Activated CD4-positive, alpha-beta T cell treated with anti-CD3 and anti-CD28 coated beads, Interleukin-2, amount 10 ng/mL, durations not matched to agents 7 days and 5 days (primary cell): Measurements from ENCODE around the gene KAT2B. TPM values are rescaled to one million over a fixed set of nuclear protein-coding genes. Genes with fewer than 3 reads are reported as not detected.
"Not testable (repeated sequence)": the region's sequence is repeated elsewhere in the genome, so short reads cannot be mapped to it uniquely, and the experiment has no call there.

Source experiments
- CTCF ChIA-PET: fragments of 350-600 bp; sonication (Branson Sonifier 250); formaldehyde crosslinking; loops from one replicate; lab custom pipeline; 2021; ENCODE audit warnings: antibody characterized with exemption; lab: Charles Lee
- POLR2A ChIA-PET: fragments of 350-600 bp; sonication (Branson Sonifier 250); formaldehyde crosslinking; loops from one replicate; lab custom pipeline; 2021; ENCODE audit warnings: antibody characterized with exemption; lab: Charles Lee
- DNase-seq: peaks from one replicate; pipeline ENCODE4 v3.0.0-alpha.2; 2020
- H3K27ac Mint-ChIP-seq: one replicate; pipeline ENCODE4 v1.8.0; 2021; ENCODE audit warnings: mild to moderate bottlenecking, moderate library complexity, mixed read lengths
- H3K27me3 Mint-ChIP-seq: one replicate; pipeline ENCODE4 v1.8.0; 2021; ENCODE audit warnings: mixed read lengths
- H3K36me3 Mint-ChIP-seq: one replicate; pipeline ENCODE4 v1.8.0; 2021; ENCODE audit warnings: low read depth, mixed read lengths
- H3K4me1 Mint-ChIP-seq: one replicate; pipeline ENCODE4 v1.8.0; 2021; ENCODE audit warnings: mixed read lengths
- H3K4me3 Mint-ChIP-seq: one replicate; pipeline ENCODE4 v1.8.0; 2021; ENCODE audit warnings: mild to moderate bottlenecking, moderate library complexity, mixed read lengths
- H3K9me3 Mint-ChIP-seq: one replicate; pipeline ENCODE4 v1.8.0; 2021; ENCODE audit warnings: mixed read lengths
- total RNA-seq, 2 experiments: library from RNA; stranded (reverse); gene quantifications; one replicate each; pipeline ENCODE4 v1.2.3, GENCODE V29; 2021

KAT2B gene
- total RNA-seq, result 10 to 100 TPM; 84.5 to 91.3 TPM

DNA sequence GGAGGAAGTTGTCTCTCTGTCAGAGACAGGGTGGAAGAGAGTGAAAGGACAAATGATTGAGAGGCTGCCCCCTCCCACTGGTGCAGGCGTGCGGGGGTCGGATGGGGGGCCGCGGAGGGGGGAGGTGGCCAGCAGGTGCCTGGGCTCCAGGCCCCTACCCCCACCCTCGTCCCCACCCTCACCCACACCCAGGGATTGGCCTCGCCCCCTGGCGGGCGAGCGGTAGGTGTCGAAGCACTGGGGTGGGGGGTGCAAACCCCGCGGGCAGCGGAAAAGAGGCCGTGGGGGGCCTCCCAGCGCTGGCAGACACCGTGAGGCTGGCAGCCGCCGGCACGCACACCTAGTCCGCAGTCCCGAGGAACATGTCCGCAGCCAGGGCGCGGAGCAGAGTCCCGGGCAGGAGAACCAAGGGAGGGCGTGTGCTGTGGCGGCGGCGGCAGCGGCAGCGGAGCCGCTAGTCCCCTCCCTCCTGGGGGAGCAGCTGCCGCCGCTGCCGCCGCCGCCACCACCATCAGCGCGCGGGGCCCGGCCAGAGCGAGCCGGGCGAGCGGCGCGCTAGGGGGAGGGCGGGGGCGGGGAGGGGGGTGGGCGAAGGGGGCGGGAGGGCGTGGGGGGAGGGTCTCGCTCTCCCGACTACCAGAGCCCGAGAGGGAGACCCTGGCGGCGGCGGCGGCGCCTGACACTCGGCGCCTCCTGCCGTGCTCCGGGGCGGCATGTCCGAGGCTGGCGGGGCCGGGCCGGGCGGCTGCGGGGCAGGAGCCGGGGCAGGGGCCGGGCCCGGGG lies at the start of gene KAT2B:
TSS of gene KAT2B (plus strand) at position 682 of the 783 bp plus-strand sequence. CDS start at position 714, 32 bp downstream.
- H3K36me3 Mint-ChIP-seq, result peaks cover 14% of the 10 kb centered on the region
- no peaks in the 10 kb centered on the region for H3K27me3 Mint-ChIP-seq
- ChIA-PET POLR2A (no interaction called here), CTCF (interaction anchor here (0.6 to 3.0 kb wide), 10 partner anchors 12 to 146 kb away, joined by 3 to 16 read pairs (median 4); partner anchors contain the start of gene SGO1)
- H3K9me3 Mint-ChIP-seq, result no peaks in the 10 kb centered on the region
- H3K4me3 Mint-ChIP-seq, result peak within 1 kb of the TSS; percentile 96
- H3K4me1 Mint-ChIP-seq, result peaks cover 49% of the 10 kb centered on the region
- peak; percentile 84 for DNase-seq
- peak within 1 kb of the TSS; percentile 98 for H3K27ac Mint-ChIP-seq

DNA sequence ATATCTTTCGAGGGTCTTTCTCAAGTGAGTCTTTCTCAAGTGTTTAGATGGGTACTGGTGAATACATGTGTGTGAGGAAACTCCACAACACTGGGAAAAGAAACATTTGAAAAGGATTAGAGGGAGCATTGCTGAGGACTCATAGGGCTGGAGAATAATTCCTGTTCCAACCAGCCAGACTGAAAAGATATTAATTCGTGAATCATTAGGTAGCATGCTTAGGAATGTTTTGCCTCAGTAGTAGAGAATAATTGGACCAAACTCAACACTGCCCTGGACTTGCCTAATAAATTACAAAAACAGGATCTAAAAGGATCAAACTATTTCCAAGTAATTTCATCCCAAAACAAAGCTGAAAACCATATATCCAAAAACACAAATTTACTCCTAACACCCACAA lies 45.5 kb upstream of the KAT2B start:
- H3K27me3 Mint-ChIP-seq, result no peaks in the 10 kb centered on the region
- no peaks in the 10 kb centered on the region for H3K4me1 Mint-ChIP-seq
- peaks cover 3% of the 10 kb centered on the region for H3K36me3 Mint-ChIP-seq
- H3K27ac Mint-ChIP-seq, result no peak overlapping the region
- DNase-seq, result no peak
- CTCF ChIA-PET, result no interaction called here
- no peak overlapping the region for H3K4me3 Mint-ChIP-seq
- POLR2A ChIA-PET, result no interaction called here
- H3K9me3 Mint-ChIP-seq, result no peaks in the 10 kb centered on the region

DNA sequence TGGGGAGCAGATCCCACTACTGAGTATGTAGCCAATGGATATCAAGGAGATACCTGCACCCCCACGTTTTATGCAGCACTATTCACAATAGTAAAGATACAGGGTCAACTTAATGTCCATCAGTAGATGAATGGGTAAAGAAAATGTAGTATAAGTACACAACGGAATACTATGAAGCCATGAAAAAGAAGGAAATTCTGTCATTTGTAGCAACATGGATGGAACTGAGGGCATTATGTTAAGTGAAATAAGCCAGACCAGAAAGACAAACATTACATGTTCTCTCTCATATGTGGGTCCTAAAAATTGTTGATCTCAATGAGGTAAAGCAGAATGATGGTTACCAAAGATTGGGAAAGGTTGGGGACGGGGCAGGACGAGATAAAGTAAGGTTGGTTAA lies 42.7 kb upstream of the KAT2B start:
- DNase-seq, result no peak
- Mint-ChIP-seq H3K9me3 (no peaks in the 10 kb centered on the region), H3K4me3 (no peak overlapping the region), H3K27me3 (no peaks in the 10 kb centered on the region), H3K4me1 (no peaks in the 10 kb centered on the region), H3K27ac (no peak overlapping the region), H3K36me3 (no peaks in the 10 kb centered on the region)
- ChIA-PET POLR2A (no interaction called here), CTCF (no interaction called here)

DNA sequence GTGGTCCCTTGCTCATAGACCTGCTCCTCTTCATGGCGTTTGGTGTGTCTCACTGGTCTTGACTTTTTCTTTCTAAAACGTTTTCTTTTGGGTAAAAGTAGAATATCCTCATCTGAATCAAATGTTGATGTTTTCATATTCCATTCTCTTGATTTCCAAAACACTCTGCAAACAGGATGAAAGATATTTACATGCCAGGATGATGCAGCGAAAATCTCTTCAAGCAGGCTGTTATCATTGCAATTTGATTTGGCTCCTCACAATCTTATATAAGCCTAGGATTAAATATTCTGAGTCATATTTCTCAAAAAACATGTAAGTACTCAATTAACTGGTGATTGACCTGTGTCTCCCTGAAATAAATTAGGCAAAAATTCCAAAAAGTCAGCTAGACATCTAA lies 38.3 kb upstream of the KAT2B start:
- no peaks in the 10 kb centered on the region for H3K9me3 Mint-ChIP-seq

DNA sequence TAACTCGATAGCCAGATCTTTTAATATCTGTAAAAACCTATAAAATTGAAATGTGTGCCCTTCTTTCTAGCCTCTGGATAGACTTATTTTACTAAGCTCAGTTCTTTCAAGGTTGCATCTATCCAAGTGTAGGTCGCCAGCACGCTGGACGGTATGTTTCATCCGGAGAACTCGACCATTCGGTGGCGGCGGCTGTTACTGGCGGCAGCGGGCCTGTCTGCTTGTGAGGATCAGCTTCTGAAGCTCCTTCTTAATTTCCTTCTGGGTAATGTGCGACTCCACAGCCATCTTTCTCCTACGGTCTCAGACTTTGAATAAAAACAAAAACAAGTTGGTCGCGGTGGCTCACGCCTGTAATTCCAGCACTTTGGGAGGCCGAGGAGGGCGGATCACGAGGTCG lies 32.3 kb upstream of the KAT2B start:
- no peaks in the 10 kb centered on the region for H3K4me1 Mint-ChIP-seq
- no peaks in the 10 kb centered on the region for H3K36me3 Mint-ChIP-seq
- DNase-seq, result no peak
- ChIA-PET POLR2A (no interaction called here), CTCF (interaction anchor here (0.7 kb wide), 1 partner anchor 11 kb away, joined by 3 read pairs; no protein-coding TSS in a partner anchor)
- H3K4me3 Mint-ChIP-seq, result no peak overlapping the region
- H3K9me3 Mint-ChIP-seq, result no peaks in the 10 kb centered on the region
- no peaks in the 10 kb centered on the region for H3K27me3 Mint-ChIP-seq
- H3K27ac Mint-ChIP-seq, result no peak overlapping the region

More for the DNA sequence above, 38.3 kb upstream of the KAT2B start:
- no peak for DNase-seq
- POLR2A ChIA-PET, result no interaction called here
- no peak overlapping the region for H3K4me3 Mint-ChIP-seq
- H3K27ac Mint-ChIP-seq, result no peak overlapping the region
- CTCF ChIA-PET, result interaction anchor here (1.2 kb wide), 1 partner anchor 9 kb away, joined by 3 read pairs; no protein-coding TSS in a partner anchor
- no peaks in the 10 kb centered on the region for H3K4me1 Mint-ChIP-seq
- H3K36me3 Mint-ChIP-seq, result no peaks in the 10 kb centered on the region
- no peaks in the 10 kb centered on the region for H3K27me3 Mint-ChIP-seq

DNA sequence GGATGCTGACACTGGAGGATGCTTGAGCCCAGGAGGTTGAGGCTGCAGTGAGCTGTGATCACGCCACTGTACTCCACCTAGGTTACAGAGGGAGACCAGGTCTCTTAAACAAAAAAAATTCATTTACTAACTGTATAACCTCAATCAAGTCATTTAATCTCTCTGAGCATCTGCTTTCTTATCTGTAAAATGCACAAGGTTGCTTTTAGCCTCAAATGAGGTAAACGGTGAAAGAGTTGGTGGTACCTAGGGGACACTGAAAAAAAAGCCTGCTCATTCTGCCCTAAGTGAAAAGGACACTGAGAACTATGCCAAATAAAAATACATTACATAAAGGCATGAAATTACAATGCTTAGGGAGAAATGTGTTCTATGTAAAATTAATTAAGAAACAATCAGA lies 31.6 kb upstream of the KAT2B start:
- Mint-ChIP-seq H3K36me3 (no peaks in the 10 kb centered on the region), H3K9me3 (no peaks in the 10 kb centered on the region), H3K27me3 (no peaks in the 10 kb centered on the region), H3K27ac (no peak overlapping the region), H3K4me3 (no peak overlapping the region), H3K4me1 (no peaks in the 10 kb centered on the region)
- ChIA-PET CTCF (interaction anchor here (0.7 kb wide), 1 partner anchor 10 kb away, joined by 3 read pairs; no protein-coding TSS in a partner anchor), POLR2A (interaction anchor here (0.6 kb wide), 1 partner anchor 15 kb away, joined by 3 read pairs; no protein-coding TSS in a partner anchor)
- no peak for DNase-seq

DNA sequence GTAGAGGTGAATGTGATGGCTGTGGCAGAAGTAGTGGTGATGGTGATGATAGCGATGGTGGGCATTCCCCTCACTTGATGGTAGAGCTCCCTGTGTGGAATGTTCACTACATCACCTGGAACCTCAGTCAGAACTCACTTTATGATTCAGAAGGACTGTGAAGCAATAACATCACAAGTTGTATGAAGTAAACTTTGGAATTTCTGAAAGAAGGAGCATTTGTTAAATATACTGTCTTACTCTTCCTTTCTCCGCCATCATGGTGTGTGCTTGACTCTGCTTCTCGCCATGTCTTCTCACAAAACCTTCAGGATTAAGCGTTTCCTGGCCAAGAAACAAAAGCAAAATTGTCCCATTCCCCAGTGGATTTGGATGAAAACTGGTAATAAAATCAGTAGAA lies 28.1 kb upstream of the KAT2B start, which contains the start of gene PP2D1:
TSS of gene PP2D1 (minus strand) at position 101 of the 400 bp plus-strand sequence. CDS start 192 bp downstream, outside the sequence.
- no peaks in the 10 kb centered on the region for H3K9me3 Mint-ChIP-seq
- H3K4me3 Mint-ChIP-seq, result no peak within 1 kb of the TSS
- no peak for DNase-seq
- H3K27ac Mint-ChIP-seq, result no peak within 1 kb of the TSS
- no peaks in the 10 kb centered on the region for H3K4me1 Mint-ChIP-seq
- POLR2A ChIA-PET, result no interaction called here
- no peaks in the 10 kb centered on the region for H3K27me3 Mint-ChIP-seq
- H3K36me3 Mint-ChIP-seq, result no peaks in the 10 kb centered on the region
- CTCF ChIA-PET, result no interaction called here

DNA sequence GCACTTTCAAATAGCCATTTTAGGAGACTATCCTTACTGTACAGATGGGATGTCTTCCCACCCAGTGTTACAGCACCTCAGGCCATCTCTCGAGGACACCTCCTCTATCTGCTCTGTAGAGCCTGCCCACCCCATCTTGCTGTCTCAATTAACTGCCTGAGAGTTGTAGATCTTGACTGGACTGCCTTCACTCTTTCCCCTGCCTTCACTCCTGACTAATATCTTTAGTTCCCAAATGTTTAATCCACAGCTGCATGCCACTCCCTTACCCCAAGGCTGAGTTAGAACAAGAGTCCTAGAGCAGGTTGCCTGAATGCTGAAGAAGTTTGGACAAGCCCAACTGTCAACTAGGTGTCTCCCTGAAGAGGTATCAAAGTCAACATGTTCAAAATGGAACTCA lies 26.9 kb upstream of the KAT2B start:
- Mint-ChIP-seq H3K36me3 (no peaks in the 10 kb centered on the region), H3K9me3 (no peaks in the 10 kb centered on the region), H3K27me3 (no peaks in the 10 kb centered on the region), H3K4me1 (no peaks in the 10 kb centered on the region), H3K27ac (no peak overlapping the region), H3K4me3 (no peak overlapping the region)
- ChIA-PET CTCF (no interaction called here), POLR2A (no interaction called here)
- DNase-seq, result no peak

DNA sequence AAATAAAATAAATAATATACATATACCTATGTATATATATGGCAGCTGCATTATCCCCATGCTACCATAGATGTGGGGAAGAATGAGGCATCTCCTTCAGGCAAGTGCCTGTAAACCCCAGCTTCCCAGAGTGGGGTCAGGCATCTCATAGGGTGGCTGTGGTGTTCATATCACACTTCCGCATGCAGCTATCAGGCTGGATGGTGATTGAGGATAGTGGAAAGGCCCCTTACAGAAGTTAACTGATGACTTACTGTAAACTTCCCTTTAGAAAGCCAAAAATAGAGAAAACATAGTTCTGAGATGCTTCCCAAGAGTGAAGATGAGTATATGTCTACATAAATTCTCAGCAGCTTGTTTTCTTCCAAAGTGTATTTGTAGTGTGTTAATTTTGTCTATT lies 24.7 kb upstream of the KAT2B start:
- no peak for DNase-seq
- no peak overlapping the region for H3K4me3 Mint-ChIP-seq
- H3K4me1 Mint-ChIP-seq, result no peaks in the 10 kb centered on the region
- ChIA-PET CTCF (interaction anchor here (0.6 to 1.5 kb wide), 4 partner anchors 9 to 224 kb away, joined by 3 to 4 read pairs (median 4); no protein-coding TSS in a partner anchor), POLR2A (no interaction called here)
- no peaks in the 10 kb centered on the region for H3K9me3 Mint-ChIP-seq
- H3K27ac Mint-ChIP-seq, result no peak overlapping the region
- H3K27me3 Mint-ChIP-seq, result no peaks in the 10 kb centered on the region
- no peaks in the 10 kb centered on the region for H3K36me3 Mint-ChIP-seq

DNA sequence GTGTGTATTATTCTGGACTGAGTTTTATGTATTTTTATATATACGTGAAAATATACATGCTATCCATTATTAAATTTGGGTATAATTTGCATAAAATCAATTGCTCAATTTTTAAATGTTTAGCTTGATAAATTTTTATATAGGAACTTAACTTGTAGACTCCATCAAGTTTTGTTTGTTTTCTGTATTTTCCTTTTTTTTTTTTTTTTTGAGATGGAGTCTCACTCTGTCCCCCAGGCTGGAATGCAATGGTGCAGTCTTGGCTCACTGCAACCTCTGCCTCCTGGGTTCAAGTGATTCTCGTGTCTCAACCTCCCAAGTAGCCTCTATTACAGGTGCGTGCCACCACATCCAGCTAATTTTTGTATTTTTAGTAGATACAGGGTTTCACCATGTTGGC lies 24.2 kb upstream of the KAT2B start:
- H3K36me3 Mint-ChIP-seq, H3K4me3 Mint-ChIP-seq, H3K27me3 Mint-ChIP-seq, H3K9me3 Mint-ChIP-seq, H3K27ac Mint-ChIP-seq, POLR2A ChIA-PET, DNase-seq, H3K4me1 Mint-ChIP-seq: not testable (repeated sequence)
- CTCF ChIA-PET, result interaction anchor here (1.5 kb wide), 1 partner anchor 23 kb away, joined by 3 read pairs; no protein-coding TSS in a partner anchor

DNA sequence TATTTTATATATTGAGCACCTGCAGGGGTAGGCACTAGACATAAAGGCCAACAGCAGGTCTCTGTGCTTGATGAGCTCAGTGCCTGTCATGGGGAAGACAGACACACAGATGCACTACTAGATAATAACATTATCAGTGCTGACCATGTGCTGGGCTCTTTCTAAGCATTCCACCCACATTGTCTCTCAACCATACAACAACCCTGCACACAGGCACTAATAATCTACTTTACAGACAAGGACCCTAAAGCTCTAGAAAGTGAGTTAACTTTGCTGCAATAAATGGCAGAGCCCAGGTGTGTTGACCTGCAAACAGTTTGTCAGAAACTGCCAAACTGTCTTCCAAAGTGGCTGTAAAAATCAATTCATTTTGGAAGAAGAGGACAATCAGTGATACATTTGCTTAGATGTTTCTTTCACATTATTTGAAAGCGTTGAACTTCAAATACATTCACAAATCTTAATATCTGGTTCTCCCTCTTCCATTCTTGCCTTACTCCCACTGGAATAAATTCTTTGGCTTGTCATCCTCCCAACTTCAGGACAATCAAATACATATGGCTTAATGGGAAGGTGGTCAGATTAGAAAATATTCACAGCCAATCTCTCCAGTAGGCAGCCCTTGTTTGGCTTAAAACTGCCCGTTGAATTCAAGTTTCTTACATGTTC lies 17.2 kb upstream of the KAT2B start:
- Mint-ChIP-seq H3K4me1 (peaks cover 9% of the 10 kb centered on the region), H3K9me3 (no peaks in the 10 kb centered on the region), H3K36me3 (no peaks in the 10 kb centered on the region), H3K27me3 (no peaks in the 10 kb centered on the region), H3K4me3 (no peak overlapping the region), H3K27ac (no peak overlapping the region)
- CTCF ChIA-PET, result interaction anchor here (0.8 kb wide), 1 partner anchor 21 kb away, joined by 6 read pairs; no protein-coding TSS in a partner anchor
- POLR2A ChIA-PET, result interaction anchor here (0.6 kb wide), 1 partner anchor 15 kb away, joined by 3 read pairs; no protein-coding TSS in a partner anchor
- no peak for DNase-seq

DNA sequence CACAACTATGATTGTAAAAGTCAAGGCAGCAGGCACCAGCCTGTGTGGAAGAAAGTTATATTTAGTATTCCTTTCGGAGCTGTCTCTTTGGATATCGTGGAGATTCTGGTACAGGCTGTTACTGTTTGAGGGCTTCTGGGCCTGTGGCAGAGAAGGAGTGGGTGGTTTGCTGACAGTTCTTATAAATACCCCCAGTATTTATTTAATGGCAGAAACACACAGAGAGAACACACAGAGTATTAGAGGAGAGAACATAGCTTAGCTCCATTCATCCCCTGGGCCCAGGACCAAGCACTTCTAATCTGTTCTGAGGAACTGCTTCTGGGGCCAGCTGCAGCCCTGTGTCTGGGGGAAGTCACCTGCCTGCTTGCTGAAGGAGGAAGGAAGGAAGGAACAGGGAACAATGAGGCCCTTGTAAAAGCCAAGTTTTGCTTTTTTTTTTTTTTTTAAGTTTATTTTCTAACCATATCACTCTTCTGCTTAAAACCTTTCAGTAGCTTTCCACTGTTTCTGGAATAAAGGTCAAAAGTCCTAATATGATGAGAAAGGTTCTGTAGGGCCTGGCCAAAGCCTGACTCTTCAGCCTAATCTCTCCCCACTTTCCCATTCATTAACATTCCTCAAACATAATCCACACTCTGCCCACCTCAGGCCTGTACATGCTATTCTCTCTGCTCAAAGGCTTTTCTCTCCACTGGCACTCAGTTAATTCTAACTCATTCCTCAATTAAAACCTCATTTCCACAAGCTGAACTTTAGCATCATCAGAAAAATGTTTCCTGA lies 16.4 kb upstream of the KAT2B start:
- Mint-ChIP-seq H3K27ac (no peak overlapping the region), H3K4me1 (peaks cover 9% of the 10 kb centered on the region), H3K9me3 (no peaks in the 10 kb centered on the region), H3K36me3 (no peaks in the 10 kb centered on the region), H3K4me3 (no peak overlapping the region), H3K27me3 (no peaks in the 10 kb centered on the region)
- DNase-seq, result no peak
- CTCF ChIA-PET, result interaction anchor here (0.8 kb wide), 1 partner anchor 20 kb away, joined by 6 read pairs; no protein-coding TSS in a partner anchor
- POLR2A ChIA-PET, result interaction anchor here (0.6 kb wide), 1 partner anchor 15 kb away, joined by 3 read pairs; no protein-coding TSS in a partner anchor
